OCI-LY7 (cell line): Measurements from ENCODE around the gene IQCC. TPM values are rescaled to one million over a fixed set of nuclear protein-coding genes. Genes with fewer than 3 reads are reported as not detected.
A peak's percentile ranks its signal among the peaks of the same experiment; 100 is the strongest.

Experiments used
- BruUV-seq: library from RNA; stranded (reverse); fragments of 400-500 nt; replicated peaks from 2 replicates; lab custom pipeline; 2021; lab: Mats Ljungman, UMichigan
- CTCF ChIA-PET: fragments of 300-600 bp; sonication (Branson Sonifier 250); formaldehyde crosslinking; loops from one replicate; lab custom pipeline; 2022; ENCODE audit warnings: antibody characterized with exemption; ENCODE audit not compliant: unreplicated experiment; lab: Charles Lee
- POLR2A ChIA-PET: fragments of 300-600 bp; sonication (Branson Sonifier 250); formaldehyde crosslinking; loops from one replicate; lab custom pipeline; 2022; ENCODE audit warnings: antibody characterized with exemption; lab: Charles Lee
- DNase-seq: peaks from one replicate; pipeline ENCODE4 v3.0.0-alpha.2; 2015; ENCODE audit warnings: low spot score
- H2AFZ ChIP-seq: fragments of 200-600 bp; sonication (generic), shearing (Covaris generic); 2 replicates; pipeline ENCODE4 v1.6.1; 2014; ENCODE audit warnings: mild to moderate bottlenecking, antibody characterized with exemption, low read length, moderate library complexity
- H3K27ac ChIP-seq: fragments of 200-600 bp; sonication (generic); 2 replicates; pipeline ENCODE4 v1.5.1; 2014; ENCODE audit warnings: mixed run types, low read depth, mild to moderate bottlenecking, moderate library complexity, low read length, inconsistent platforms; ENCODE audit not compliant: poor library complexity, severe bottlenecking
- H3K36me3 ChIP-seq: fragments of 200-600 bp; sonication (generic); 2 replicates; pipeline ENCODE4 v1.6.1; 2014; ENCODE audit warnings: mild to moderate bottlenecking, antibody characterized with exemption, low read length, moderate library complexity, mixed read lengths; ENCODE audit not compliant: insufficient read depth
- H3K4me1 ChIP-seq: fragments of 200-600 bp; sonication (generic); 2 replicates; pipeline ENCODE4 v1.5.1; 2014; ENCODE audit warnings: mild to moderate bottlenecking, low read length; ENCODE audit not compliant: insufficient read depth, poor library complexity, severe bottlenecking
- H3K4me2 ChIP-seq: fragments of 200-600 bp; sonication (generic); 2 replicates; pipeline ENCODE4 v1.6.1; 2014; ENCODE audit warnings: mild to moderate bottlenecking, low read length
- H3K4me3 ChIP-seq: fragments of 200-600 bp; sonication (generic); 2 replicates; pipeline ENCODE4 v1.5.1; 2014; ENCODE audit warnings: mild to moderate bottlenecking, low read depth, low read length; ENCODE audit not compliant: poor library complexity, severe bottlenecking
- H3K79me2 ChIP-seq: fragments of 200-600 bp; sonication (generic); 2 replicates; pipeline ENCODE4 v1.6.1; 2016; ENCODE audit warnings: low read depth, mild to moderate bottlenecking, low read length, moderate library complexity, mixed read lengths; ENCODE audit not compliant: insufficient read depth
- H3K9me2 ChIP-seq: fragments of 200-600 bp; sonication (generic); 2 replicates; pipeline ENCODE4 v1.6.1; 2016; ENCODE audit warnings: mild to moderate bottlenecking, low read length, mixed read lengths; ENCODE audit not compliant: insufficient read depth
- H3K9me3 ChIP-seq: fragments of 200-600 bp; sonication (generic); 2 replicates; pipeline ENCODE4 v1.6.1; 2014; ENCODE audit warnings: mild to moderate bottlenecking, mixed run types, low read length, mixed read lengths
- H4K20me1 ChIP-seq: fragments of 200-600 bp; sonication (generic); 2 replicates; pipeline ENCODE4 v1.6.1; 2014; ENCODE audit warnings: mild to moderate bottlenecking, antibody characterized with exemption, low read length, moderate library complexity, mixed read lengths; ENCODE audit not compliant: insufficient read depth
- CTCF ChIP-seq: fragments of 200-600 bp; sonication (generic); conservative IDR thresholded peaks from 2 replicates; pipeline ENCODE4 v1.5.1; 2014; ENCODE audit warnings: mild to moderate bottlenecking, antibody characterized with exemption, low read length, moderate library complexity, mixed read lengths
- EZH2phosphoT487 ChIP-seq: fragments of 200-600 bp; sonication (generic); IDR thresholded peaks from 2 replicates; pipeline ENCODE4 v1.6.1; 2018; ENCODE audit warnings: low read depth, borderline replicate concordance, mild to moderate bottlenecking, mixed run types, antibody characterized with exemption, low read length, moderate library complexity, mixed read lengths
- intact Hi-C: fragments of 100-400 bp; cut with micrococcal nuclease; formaldehyde crosslinking; loops from one replicate; pipeline ENCODE4 v1.10.0; 2022; ENCODE audit not compliant: unreplicated experiment
- total RNA-seq, 2 experiments: library from RNA; depleted of rRNA in 1 of 2; stranded (reverse); fragments of >200 nt in 1 of 2; shearing (Covaris generic) in 1 of 2; gene quantifications; 2 replicates each; pipeline ENCODE4 v1.2.3, GENCODE V29; 2014 to 2022

The IQCC gene
- total RNA-seq, 2 experiments from 2014 or later = 8.0 to 14.5 TPM

DNA sequence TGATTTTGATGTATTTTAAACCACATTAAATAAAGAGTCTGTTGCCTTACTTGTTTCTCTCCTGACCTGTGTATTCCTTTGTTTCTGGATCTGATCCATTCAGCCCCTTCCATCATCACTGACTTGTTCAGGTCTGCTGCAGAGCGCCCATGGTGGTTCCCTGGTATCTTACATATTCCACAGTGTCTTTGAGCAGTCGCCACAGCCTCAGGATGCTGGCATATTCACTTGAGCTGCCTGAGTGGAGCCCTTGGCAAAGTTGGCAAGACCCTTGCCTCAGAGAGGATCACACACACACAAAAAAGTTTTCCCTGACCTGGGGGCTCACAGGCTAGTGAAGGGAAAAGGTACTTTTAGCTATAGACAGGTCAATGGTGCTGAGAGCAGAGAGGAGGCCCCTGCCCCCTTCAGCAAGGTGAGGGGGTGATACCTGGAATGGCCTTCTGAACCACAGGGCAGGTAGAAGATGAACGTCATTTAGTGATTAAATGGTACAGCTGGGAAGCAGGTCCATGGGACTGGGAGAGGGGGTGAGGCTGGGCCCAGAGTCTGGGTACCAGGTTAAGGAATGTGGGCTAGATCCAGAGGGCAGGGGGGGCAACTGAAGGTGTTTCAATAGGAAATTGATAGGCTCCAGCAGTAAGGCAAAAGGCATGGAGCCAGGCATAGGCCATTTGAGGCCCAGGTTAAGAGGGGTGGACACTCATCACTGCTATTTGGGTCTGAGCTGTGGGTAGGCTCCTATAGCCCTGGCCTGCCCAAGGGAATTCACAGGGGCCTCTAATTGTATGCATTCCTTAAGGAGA lies 7.0 kb upstream of the IQCC start:
- POLR2A ChIA-PET = interaction anchor here (0.5 to 0.6 kb wide), 2 partner anchors 28 to 1032 kb away, joined by 3 to 4 read pairs; no protein-coding TSS in a partner anchor
- no TSS peak for BruUV-seq

GRCh38 chr1:32199043-32199716 lies 6.3 kb upstream of the IQCC start:
- no TSS peak for BruUV-seq
- Histone ChIP-seq H4K20me1 (no peaks in the 10 kb centered on the region), H3K4me1 (peaks cover 39% of the 10 kb centered on the region), H2AFZ (no peak overlapping the region), H3K9me2 (no peaks in the 10 kb centered on the region), H3K79me2 (no peaks in the 10 kb centered on the region), H3K36me3 (peaks cover 52% of the 10 kb centered on the region), H3K4me2 (peak overlapping the region; percentile 80; the same call in 1 of the 2 replicates), H3K9me3 (no peaks in the 10 kb centered on the region), H3K4me3 (no peak overlapping the region), H3K27ac (peak overlapping the region; percentile 56)
- no peak for TF ChIP-seq CTCF
- no peak for TF ChIP-seq EZH2phosphoT487
- intact Hi-C loops = no loop called here
- ChIA-PET POLR2A (no interaction called here), CTCF (no interaction called here)
- no peak for DNase-seq

More for the DNA sequence above, 7.0 kb upstream of the IQCC start:
- Histone ChIP-seq H3K9me3 (no peaks in the 10 kb centered on the region), H3K4me2 (peak overlapping the region; percentile 80; the same call in 1 of the 2 replicates), H3K4me3 (no peak overlapping the region), H4K20me1 (no peaks in the 10 kb centered on the region), H3K9me2 (no peaks in the 10 kb centered on the region), H3K79me2 (no peaks in the 10 kb centered on the region), H3K36me3 (peaks cover 59% of the 10 kb centered on the region), H2AFZ (no peak overlapping the region), H3K27ac (no peak overlapping the region), H3K4me1 (peaks cover 39% of the 10 kb centered on the region)
- TF ChIP-seq CTCF = no peak
- TF ChIP-seq EZH2phosphoT487 = no peak
- intact Hi-C loops = no loop called here
- no peak for DNase-seq
- CTCF ChIA-PET = no interaction called here
